ENCODE data around the gene FAM210A.

DNA sequence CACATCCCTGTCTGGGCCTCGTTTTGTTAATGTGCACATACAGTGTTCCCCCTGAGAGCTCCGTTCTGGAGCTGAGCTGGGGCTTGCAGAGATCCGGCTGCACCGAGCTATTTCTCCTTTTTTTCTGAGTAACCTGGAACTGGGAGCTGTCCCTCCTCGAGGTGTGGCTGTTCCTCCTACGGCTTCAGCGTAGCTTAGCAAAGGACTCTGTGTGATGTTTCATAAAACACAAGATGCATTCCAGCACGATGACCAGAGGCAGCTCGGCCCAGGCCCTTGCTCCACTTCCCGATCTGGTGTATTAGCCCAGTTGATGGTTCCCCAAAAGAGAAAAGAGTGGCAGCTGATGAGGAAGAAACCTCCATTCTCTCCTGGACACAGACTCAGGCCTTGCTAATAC lies 103.0 kb downstream of the FAM210A start:
- TF ChIP-seq, protein P1, sequence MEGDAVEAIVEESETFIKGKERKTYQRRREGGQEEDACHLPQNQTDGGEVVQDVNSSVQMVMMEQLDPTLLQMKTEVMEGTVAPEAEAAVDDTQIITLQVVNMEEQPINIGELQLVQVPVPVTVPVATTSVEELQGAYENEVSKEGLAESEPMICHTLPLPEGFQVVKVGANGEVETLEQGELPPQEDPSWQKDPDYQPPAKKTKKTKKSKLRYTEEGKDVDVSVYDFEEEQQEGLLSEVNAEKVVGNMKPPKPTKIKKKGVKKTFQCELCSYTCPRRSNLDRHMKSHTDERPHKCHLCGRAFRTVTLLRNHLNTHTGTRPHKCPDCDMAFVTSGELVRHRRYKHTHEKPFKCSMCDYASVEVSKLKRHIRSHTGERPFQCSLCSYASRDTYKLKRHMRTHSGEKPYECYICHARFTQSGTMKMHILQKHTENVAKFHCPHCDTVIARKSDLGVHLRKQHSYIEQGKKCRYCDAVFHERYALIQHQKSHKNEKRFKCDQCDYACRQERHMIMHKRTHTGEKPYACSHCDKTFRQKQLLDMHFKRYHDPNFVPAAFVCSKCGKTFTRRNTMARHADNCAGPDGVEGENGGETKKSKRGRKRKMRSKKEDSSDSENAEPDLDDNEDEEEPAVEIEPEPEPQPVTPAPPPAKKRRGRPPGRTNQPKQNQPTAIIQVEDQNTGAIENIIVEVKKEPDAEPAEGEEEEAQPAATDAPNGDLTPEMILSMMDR (IDR thresholded peaks at IDR 0.05) = no peak
- TF ChIP-seq EP300 (IDR thresholded peaks at IDR 0.05; ENCODE audit: borderline replicate concordance in 1 of 2, low read depth in 1 of 2, low read length in 1 of 2) (no peak), POLR2AphosphoS5 (IDR thresholded peaks at IDR 0.05; ENCODE audit: low read depth, low read length) (no peak), RFX5 (IDR thresholded peaks at IDR 0.05; ENCODE audit: low read length) (no peak), EZH2phosphoT487 (IDR thresholded peaks at IDR 0.05; ENCODE audit: borderline replicate concordance, low read depth) (no peak), MXI1 (IDR thresholded peaks at IDR 0.05; ENCODE audit: low read depth, low read length) (no peak), CHD2 (IDR thresholded peaks at IDR 0.05; ENCODE audit: low read length, partially characterized antibody) (no peak), MEF2A (IDR thresholded peaks at IDR 0.05; ENCODE audit: borderline replicate concordance, low read depth) (no peak)

Measured in SK-N-SH (cell line).